Measurements from ENCODE around the gene CELF2. TPM values are rescaled to one million over a fixed set of nuclear protein-coding genes. Genes with fewer than 3 reads are reported as not detected.

The CELF2 gene
- total RNA-seq, 1 experiment from 2014 or later, result 0.27 TPM

DNA sequence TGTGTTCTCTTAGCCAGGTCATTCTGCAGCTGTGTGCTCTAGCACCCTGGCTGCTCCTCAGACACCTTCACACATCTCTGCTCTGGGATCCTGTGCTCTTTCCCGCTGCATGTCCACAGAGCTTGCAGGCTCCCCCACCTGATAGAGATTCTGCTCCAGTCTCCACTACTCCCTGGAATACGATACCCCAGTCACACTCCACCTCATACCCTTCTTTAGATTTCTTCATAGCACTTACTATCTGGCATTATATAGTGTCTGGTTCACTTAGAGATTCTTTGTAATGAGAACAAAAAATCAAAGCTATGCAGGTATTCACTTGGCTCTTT is 88.0 kb downstream of the CELF2 start:
- Mint-ChIP-seq H3K4me3 (ENCODE audit: unreplicated experiment) (no peak overlapping the region), H3K27ac (ENCODE audit: unreplicated experiment) (no peak overlapping the region), H3K27me3 (ENCODE audit: insufficient read depth, unreplicated experiment) (peaks cover 18% of the 10 kb centered on the region), H3K36me3 (ENCODE audit: insufficient read depth, unreplicated experiment) (no peaks in the 10 kb centered on the region), H3K4me1 (ENCODE audit: low read depth, unreplicated experiment) (no peaks in the 10 kb centered on the region), H3K9me3 (ENCODE audit: unreplicated experiment) (no peaks in the 10 kb centered on the region)
- DNase-seq, result no peak
- no peaks in the 10 kb centered on the region for H3K9me3 ChIP-seq
- H3K36me3 ChIP-seq (ENCODE audit: control insufficient read depth, insufficient read depth, low read length), result no peaks in the 10 kb centered on the region
- no peaks in the 10 kb centered on the region for H3K4me1 ChIP-seq
- intact Hi-C loops (cut with micrococcal nuclease; ENCODE audit: unreplicated experiment), result no loop called here
- H3K27me3 ChIP-seq (replicated peaks; ENCODE audit: control insufficient read depth, insufficient read depth, low read length), result no peaks in the 10 kb centered on the region
- no peak overlapping the region for H3K4me3 ChIP-seq (ENCODE audit: low read depth, low read length)
- CTCF ChIA-PET, result no interaction called here
- BruUV-seq (replicated peaks), result no TSS peak
- TF ChIP-seq, protein P1, sequence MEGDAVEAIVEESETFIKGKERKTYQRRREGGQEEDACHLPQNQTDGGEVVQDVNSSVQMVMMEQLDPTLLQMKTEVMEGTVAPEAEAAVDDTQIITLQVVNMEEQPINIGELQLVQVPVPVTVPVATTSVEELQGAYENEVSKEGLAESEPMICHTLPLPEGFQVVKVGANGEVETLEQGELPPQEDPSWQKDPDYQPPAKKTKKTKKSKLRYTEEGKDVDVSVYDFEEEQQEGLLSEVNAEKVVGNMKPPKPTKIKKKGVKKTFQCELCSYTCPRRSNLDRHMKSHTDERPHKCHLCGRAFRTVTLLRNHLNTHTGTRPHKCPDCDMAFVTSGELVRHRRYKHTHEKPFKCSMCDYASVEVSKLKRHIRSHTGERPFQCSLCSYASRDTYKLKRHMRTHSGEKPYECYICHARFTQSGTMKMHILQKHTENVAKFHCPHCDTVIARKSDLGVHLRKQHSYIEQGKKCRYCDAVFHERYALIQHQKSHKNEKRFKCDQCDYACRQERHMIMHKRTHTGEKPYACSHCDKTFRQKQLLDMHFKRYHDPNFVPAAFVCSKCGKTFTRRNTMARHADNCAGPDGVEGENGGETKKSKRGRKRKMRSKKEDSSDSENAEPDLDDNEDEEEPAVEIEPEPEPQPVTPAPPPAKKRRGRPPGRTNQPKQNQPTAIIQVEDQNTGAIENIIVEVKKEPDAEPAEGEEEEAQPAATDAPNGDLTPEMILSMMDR (IDR thresholded peaks at IDR 0.05; ENCODE audit: insufficient read depth in 1 of 2, low read depth in 1 of 2, low read length in 1 of 2, severe bottlenecking in 1 of 2, unreplicated experiment in 1 of 2), result no peak
- POLR2A ChIA-PET, result no interaction called here

DNA sequence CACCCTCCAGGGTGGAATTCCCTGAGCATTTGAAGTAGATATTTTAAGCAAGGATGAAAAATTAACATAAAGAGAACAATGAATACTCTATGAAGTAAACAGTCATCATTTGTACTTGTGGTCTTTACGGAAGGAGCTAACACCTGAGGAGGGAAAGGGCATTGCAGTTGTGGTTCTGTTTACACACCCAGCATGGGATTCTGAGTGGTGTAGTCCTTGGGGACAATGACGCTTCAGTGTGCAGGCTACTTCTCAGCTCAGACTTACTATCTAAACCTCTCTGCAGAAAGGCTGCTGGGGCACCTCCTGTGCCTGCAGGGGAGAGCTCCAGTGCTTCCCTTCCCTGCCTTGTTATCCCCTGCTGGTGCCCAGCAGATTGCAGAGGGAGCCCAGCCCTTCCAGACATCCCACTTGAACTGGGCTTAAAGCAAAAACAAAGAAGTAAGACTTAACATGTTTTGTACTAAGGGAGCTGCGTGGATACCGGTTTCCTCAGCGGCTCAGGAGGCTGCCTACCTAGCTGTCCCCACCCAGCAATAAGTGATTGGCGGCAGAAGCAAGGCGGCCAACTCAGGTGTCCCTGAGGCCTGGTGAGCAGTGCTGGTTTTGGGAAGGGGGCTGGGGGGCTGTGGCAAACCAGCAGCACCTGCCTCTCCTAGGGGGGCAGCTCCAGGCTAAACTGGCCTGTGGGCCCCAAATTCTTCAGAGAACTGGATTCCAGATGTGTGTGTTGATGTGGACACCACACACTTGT is 89.1 kb downstream of the CELF2 start:
- H3K27me3 ChIP-seq (replicated peaks; ENCODE audit: control insufficient read depth, insufficient read depth, low read length), result no peaks in the 10 kb centered on the region
- BruUV-seq (replicated peaks), result no TSS peak
- DNase-seq, result no peak
- TF ChIP-seq, protein P1 (IDR thresholded peaks at IDR 0.05; ENCODE audit: insufficient read depth in 1 of 2, low read depth in 1 of 2, low read length in 1 of 2, severe bottlenecking in 1 of 2, unreplicated experiment in 1 of 2), result no peak
- ChIA-PET POLR2A (no interaction called here), CTCF (no interaction called here)
- no peaks in the 10 kb centered on the region for H3K9me3 ChIP-seq
- no peaks in the 10 kb centered on the region for H3K36me3 Mint-ChIP-seq (ENCODE audit: insufficient read depth, unreplicated experiment)
- H3K4me1 Mint-ChIP-seq (ENCODE audit: low read depth, unreplicated experiment), result no peaks in the 10 kb centered on the region
- H3K9me3 Mint-ChIP-seq (ENCODE audit: unreplicated experiment), result no peaks in the 10 kb centered on the region
- intact Hi-C loops (cut with micrococcal nuclease; ENCODE audit: unreplicated experiment), result no loop called here
- H3K4me3 ChIP-seq (ENCODE audit: low read depth, low read length), result no peak overlapping the region
- no peak overlapping the region for H3K27ac Mint-ChIP-seq (ENCODE audit: unreplicated experiment)
- peaks cover 13% of the 10 kb centered on the region for H3K27me3 Mint-ChIP-seq (ENCODE audit: insufficient read depth, unreplicated experiment)
- H3K4me3 Mint-ChIP-seq (ENCODE audit: unreplicated experiment), result no peak overlapping the region
- no peaks in the 10 kb centered on the region for H3K4me1 ChIP-seq
- H3K36me3 ChIP-seq (ENCODE audit: control insufficient read depth, insufficient read depth, low read length), result no peaks in the 10 kb centered on the region

DNA sequence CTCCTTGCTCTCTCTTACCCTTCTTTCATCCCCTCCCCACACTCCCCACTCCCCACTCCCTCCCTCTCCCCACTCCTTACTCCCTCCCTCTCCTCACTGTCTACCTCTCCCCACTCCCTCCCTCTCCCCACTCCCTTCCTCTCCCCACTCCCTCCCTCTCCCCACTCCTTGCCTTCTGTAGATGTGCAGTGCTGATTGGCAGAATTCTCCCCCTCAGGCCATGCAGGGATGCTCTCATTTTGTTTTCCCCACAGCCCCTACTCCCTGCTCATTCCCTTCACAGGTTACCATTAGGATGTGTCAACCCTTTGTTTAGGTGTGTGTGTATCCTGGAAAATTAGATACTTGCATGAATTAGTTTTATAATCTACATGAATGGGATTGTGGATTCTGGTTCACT is 90.3 kb downstream of the CELF2 start:
- TF ChIP-seq, protein P1 (IDR thresholded peaks at IDR 0.05; ENCODE audit: insufficient read depth in 1 of 2, low read depth in 1 of 2, low read length in 1 of 2, severe bottlenecking in 1 of 2, unreplicated experiment in 1 of 2), result no peak
- H3K4me3 ChIP-seq (ENCODE audit: low read depth, low read length), result no peak overlapping the region
- H3K27ac Mint-ChIP-seq (ENCODE audit: unreplicated experiment), result no peak overlapping the region
- no TSS peak for BruUV-seq (replicated peaks)
- H3K36me3 Mint-ChIP-seq (ENCODE audit: insufficient read depth, unreplicated experiment), result no peaks in the 10 kb centered on the region
- H3K27me3 ChIP-seq (replicated peaks; ENCODE audit: control insufficient read depth, insufficient read depth, low read length), result 0 out of 2 replicates have a peak, but pooled peaks cover 2% of the 10 kb centered on the region
- H3K4me3 Mint-ChIP-seq (ENCODE audit: unreplicated experiment), result no peak overlapping the region
- no peaks in the 10 kb centered on the region for H3K36me3 ChIP-seq (ENCODE audit: control insufficient read depth, insufficient read depth, low read length)
- H3K9me3 Mint-ChIP-seq (ENCODE audit: unreplicated experiment), result no peaks in the 10 kb centered on the region
- no peaks in the 10 kb centered on the region for H3K4me1 Mint-ChIP-seq (ENCODE audit: low read depth, unreplicated experiment)
- CTCF ChIA-PET, result no interaction called here
- POLR2A ChIA-PET, result no interaction called here
- peaks cover 9% of the 10 kb centered on the region for H3K27me3 Mint-ChIP-seq (ENCODE audit: insufficient read depth, unreplicated experiment)
- no peaks in the 10 kb centered on the region for H3K9me3 ChIP-seq
- no peaks in the 10 kb centered on the region for H3K4me1 ChIP-seq
- no peak for DNase-seq
- intact Hi-C loops (cut with micrococcal nuclease; ENCODE audit: unreplicated experiment), result no loop called here
